Stimulated activated CD4-positive, alpha-beta T cell treated with anti-CD3 and anti-CD28 coated beads, Interleukin-12 subunit alpha, Interleukin-12 subunit beta, amount 100 ng/mL, for 48 hours (primary cell): ENCODE data around the gene KCNC4.

Experiments
- DNase-seq, 3 donors: peaks; one replicate each; pipeline ENCODE4 v3.0.0-alpha.2; 2020; ENCODE audit warnings: low read depth in 2 of 3, low spot score in 1 of 3

Gene KCNC4

GRCh38 chr1:110209715-110210603 lies at the start of gene KCNC4:
TSS of gene KCNC4 (plus strand) at chr1:110210314. CDS start at chr1:110211500, 1,186 bp downstream.
- peak; percentile 79 to 86 (median 80) for DNase-seq

GRCh38 chr1:110160538-110161100 lies 49.5 kb upstream of the KCNC4 start:
- no peak for DNase-seq

GRCh38 chr1:110161165-110161564 lies 48.9 kb upstream of the KCNC4 start:
- no peak for DNase-seq

GRCh38 chr1:110161849-110162248 lies 48.3 kb upstream of the KCNC4 start:
- no peak for DNase-seq

GRCh38 chr1:110163591-110163990 lies 46.5 kb upstream of the KCNC4 start:
- no peak for DNase-seq

GRCh38 chr1:110164725-110165350 lies 45.3 kb upstream of the KCNC4 start:
- no peak for DNase-seq

- no peak for DNase-seq
Measured at GRCh38 chr1:110165761-110166231, 44.3 kb upstream of the KCNC4 start.

GRCh38 chr1:110166861-110167260 lies 43.3 kb upstream of the KCNC4 start:
- no peak for DNase-seq

- no peak for DNase-seq
Measured at GRCh38 chr1:110170766-110171733, 39.1 kb upstream of the KCNC4 start.

GRCh38 chr1:110172001-110172400 lies 38.1 kb upstream of the KCNC4 start:
- DNase-seq: no peak

- no peak for DNase-seq
Measured at GRCh38 chr1:110173466-110174105, 36.5 kb upstream of the KCNC4 start.

- no peak for DNase-seq
Measured at GRCh38 chr1:110174961-110175360, 35.2 kb upstream of the KCNC4 start.

GRCh38 chr1:110176299-110176956 lies 33.7 kb upstream of the KCNC4 start:
- no peak for DNase-seq

GRCh38 chr1:110177775-110178174 lies 32.3 kb upstream of the KCNC4 start:
- DNase-seq: no peak

- DNase-seq: no peak
Measured at GRCh38 chr1:110183642-110184167, 26.4 kb upstream of the KCNC4 start.

GRCh38 chr1:110184446-110184845 lies 25.7 kb upstream of the KCNC4 start:
- no peak for DNase-seq

GRCh38 chr1:110185181-110185580 lies 24.9 kb upstream of the KCNC4 start:
- DNase-seq: no peak

- no peak for DNase-seq
Measured at GRCh38 chr1:110186558-110186957, 23.6 kb upstream of the KCNC4 start.

GRCh38 chr1:110187139-110187890 lies 22.8 kb upstream of the KCNC4 start:
- no peak for DNase-seq
